Umbilical cord (tissue), 2 donors: ENCODE data around the gene GCNT1. TPM values are rescaled to one million over a fixed set of nuclear protein-coding genes. Genes with fewer than 3 reads are reported as not detected.
"Not testable (repeated sequence)": the region's sequence is repeated elsewhere in the genome, so short reads cannot be mapped to it uniquely, and the experiment has no call there.

Experiments used
- DNase-seq: peaks from one replicate; pipeline ENCODE4 v3.0.0-alpha.2; 2015; ENCODE audit warnings: low spot score
- total RNA-seq: library from RNA; depleted of rRNA; stranded (reverse); fragments of >200 nt; gene quantifications from one replicate; pipeline ENCODE4 v1.2.3, GENCODE V29; 2014; ENCODE audit warnings: low replicate concordance; ENCODE audit not compliant: insufficient read depth

The GCNT1 gene
- 36.4 TPM for total RNA-seq

DNA sequence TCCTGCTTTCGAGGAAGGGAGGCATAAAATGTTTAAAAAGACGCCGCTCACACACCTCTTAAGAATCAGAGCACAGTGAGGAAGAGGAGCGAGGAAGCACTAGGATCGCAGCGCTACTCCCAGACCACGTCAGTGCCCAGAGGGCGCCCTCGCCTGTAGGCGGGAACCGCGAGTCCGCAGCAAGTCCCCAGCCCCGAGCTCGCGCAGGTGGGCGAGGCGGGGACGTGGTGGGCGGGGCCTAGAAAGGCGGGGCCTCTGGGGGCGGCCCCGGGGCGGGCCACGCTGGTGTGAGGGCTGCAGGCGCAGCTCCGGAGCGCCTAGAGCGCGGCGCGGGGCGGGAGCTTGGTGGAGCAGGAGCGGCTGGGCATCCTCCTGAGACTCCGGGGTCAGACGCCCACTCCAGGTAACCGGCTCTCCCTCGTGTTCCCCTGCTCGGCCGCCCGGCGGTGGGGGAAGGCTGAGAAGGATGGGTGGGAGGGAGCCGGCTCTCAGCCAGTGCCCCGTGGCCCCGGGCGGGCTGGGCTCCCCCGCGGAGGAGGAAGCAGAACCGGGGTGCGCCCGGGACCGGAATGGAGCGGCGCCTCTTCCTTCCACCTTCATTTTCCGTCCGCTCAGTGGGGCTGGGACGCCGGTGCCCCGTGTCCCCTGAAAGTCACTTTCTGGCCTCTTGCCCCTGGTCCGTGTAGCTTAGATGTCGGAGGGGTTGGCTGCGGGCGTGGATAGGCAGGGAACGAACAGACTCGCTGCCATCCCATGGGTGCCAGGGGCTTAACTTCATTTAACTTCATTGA lies at the start of gene GCNT1:
GCNT1 (plus strand) TSS at position 280 of the 791 bp plus-strand sequence. CDS start 43,200 bp downstream, outside the sequence.
- DNase-seq = peak; percentile 83

DNA sequence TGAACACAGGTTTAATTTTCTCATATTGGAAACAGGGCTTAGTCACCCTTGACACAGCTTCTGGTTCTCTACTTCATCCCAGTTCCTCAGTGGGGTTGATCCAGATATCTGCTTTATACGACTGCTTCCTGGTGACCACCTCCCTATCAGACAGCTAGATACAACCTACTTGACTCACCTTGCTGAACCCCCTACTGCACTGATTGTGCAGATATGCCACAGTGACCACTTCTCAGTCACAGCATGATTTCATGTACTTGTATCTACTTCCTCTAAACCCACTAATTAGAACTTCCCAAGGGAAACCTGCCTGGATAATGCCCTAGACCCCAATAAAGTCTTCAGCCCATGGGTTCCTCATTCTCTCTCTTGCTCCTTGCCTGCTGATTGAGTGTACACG lies 46.3 kb upstream of the GCNT1 start:
- DNase-seq = no peak

GRCh38 chr9:76413658-76414057 lies 45.3 kb upstream of the GCNT1 start:
- no peak for DNase-seq

DNA sequence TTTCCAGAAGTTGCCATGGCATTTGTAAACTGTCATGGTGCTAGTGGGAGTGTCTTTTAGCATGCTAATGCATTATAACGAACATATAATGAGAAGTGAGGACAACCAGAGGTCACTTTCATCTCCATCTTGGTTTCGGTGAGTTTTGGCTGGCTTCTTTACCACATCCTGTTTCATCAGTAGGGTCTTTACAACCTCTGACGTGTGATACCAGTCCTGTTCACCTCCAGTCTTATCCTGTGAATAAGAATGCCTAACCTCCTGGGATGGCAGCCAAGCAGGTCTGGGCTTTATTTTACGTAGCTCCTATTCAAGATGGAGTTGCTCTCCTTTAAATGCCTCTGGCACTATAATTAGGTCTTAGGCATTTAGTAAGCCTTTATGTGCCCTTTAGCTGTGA lies 44.3 kb upstream of the GCNT1 start:
- no peak for DNase-seq

DNA sequence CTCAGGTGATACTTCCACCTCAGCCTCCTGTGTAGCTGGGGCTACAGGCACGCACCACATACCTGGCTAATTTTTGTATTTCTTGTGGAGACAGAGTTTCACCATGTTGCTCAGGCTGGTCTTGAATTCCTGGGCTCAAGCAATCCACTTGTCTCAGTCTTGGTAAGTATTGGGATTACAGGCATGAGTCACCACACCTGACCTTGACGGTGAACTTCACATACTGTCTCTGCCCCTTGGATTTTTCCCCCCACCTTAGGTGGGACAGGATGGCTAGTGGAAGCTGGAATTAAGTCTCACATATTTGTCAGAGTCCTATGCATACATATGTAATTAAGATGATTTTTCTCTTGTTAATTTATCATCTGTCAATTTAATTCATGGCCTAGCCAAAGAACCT lies 43.8 kb upstream of the GCNT1 start:
- no peak for DNase-seq

- no peak for DNase-seq
Measured at GRCh38 chr9:76415731-76416130, 43.3 kb upstream of the GCNT1 start.

DNA sequence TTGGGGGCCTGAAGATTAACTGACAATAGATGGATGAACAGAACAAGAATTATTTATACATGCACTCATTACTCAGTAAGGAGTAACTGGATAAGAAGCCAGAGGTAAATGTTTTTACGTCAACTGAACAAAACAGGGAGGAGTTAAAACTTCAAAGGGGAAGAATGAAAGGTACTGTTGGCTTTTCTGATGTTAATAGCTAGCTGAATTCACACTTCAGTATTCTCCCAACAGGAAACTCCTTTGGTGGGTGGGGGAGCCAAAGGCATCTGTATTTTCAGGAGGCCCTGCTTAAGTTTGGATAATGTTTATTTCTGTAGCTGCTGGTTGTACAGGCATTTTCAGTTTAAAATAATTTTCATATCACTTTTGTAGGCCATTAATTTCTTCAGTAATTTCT lies 41.6 kb upstream of the GCNT1 start:
- DNase-seq = no peak

GRCh38 chr9:76419782-76420380 lies 39.1 kb upstream of the GCNT1 start:
- DNase-seq = no peak

- no peak for DNase-seq
Measured at GRCh38 chr9:76423216-76424177, 35.5 kb upstream of the GCNT1 start.

- no peak for DNase-seq
Measured at GRCh38 chr9:76424491-76424890, 34.5 kb upstream of the GCNT1 start.

- no peak for DNase-seq
Measured at GRCh38 chr9:76425677-76426453, 33.1 kb upstream of the GCNT1 start.

GRCh38 chr9:76426807-76427419 lies 32.1 kb upstream of the GCNT1 start:
- no peak for DNase-seq

- no peak for DNase-seq
Measured at GRCh38 chr9:76431601-76432000, 27.4 kb upstream of the GCNT1 start.

GRCh38 chr9:76433406-76433805 lies 25.6 kb upstream of the GCNT1 start:
- no peak for DNase-seq

GRCh38 chr9:76433836-76434235 lies 25.1 kb upstream of the GCNT1 start:
- peak; percentile 15 for DNase-seq

DNA sequence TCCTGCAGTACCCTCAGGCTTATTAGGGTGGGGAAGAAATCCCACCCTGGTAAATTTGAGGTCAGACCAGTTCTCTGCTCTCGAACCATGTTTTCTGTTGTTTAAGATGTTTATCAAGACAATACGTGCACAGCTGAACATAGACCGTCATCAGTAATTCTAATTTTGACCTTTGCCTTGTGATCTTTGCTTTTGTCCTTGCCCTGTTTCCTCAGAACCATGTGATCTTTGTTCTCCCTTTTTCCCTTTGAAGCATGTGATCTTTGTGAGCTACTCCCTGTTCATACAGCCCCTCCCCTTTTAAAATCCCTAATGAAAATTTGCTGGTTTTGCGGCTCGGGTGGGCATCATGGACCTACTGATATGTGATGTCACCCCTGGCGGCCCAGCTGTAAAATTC lies 24.1 kb upstream of the GCNT1 start:
- DNase-seq = not testable (repeated sequence)

- not testable (repeated sequence) for DNase-seq
Measured at GRCh38 chr9:76437017-76437699, 21.8 kb upstream of the GCNT1 start.

DNA sequence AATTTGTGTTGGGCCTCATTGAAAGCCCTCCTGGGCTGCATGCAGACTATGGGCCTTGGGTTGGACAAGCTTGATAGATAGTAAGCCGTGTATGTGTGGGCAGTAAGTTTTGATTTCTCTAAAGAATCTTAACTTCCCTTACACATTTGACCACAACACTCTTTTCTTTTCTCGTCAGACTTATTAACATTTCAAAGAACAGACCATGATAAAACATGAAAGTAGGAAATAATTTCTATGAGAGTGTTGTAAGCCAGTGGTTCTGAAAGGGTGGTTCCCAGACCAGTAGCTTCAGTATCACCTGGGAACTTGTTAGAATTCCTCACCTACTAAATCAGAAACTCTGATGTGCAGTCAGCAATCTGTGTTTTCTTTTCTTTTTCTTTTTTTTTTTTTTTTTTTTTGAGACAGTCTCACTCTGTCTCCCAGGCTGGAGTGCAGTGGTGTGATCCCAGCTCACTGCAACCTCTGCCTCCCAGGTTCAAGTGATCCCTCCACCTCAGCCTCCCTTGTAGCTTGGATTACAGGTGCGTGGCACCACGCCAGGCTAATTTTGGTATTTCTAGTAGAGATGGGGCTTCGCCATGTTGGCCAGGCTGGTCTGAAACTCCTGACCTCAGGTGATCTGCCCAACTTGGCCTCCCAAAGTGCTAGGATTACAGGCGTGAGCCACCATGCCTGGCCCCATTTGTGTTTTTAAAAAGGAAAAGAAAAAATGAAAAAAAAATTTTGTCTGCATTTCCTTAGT lies 20.0 kb upstream of the GCNT1 start:
- no peak for DNase-seq

DNA sequence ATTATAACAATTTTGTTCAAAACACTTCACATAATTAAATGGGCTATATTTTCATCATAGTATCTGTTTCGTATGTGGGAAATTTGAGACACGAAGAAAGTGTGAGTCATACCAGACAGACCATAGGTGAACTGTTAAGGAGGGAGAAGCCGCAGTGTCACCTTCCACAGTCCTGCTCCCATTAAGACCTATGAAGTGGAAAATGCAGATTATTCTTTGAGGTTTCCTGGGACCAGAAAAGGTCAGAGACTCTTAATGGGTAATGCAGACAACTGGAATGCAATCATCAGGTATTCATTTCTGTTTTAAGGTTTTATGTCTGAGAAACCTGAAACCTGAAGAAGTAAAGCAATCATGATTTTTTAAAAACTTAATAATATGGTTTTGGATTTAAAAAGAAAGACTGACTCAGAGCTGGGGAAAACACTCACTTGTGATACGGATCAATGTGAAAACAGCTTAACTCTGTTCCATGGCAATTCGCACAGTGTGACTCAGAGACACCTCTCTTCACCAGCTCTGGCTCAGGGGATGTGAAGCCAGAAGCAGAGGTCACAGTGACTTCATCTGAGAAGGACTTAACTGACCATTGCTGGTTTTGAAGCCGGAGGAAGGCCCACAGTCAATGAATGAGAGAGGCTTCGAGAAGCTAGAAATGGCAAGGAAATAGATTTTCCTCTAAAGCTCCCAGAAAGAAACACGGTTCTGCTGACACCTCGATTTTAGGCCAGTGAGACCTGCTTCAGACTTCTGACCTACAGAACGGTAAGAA lies 17.2 kb upstream of the GCNT1 start:
- no peak for DNase-seq
